GM23248 (cell line): ENCODE data around the gene SLC6A4.

Source experiments
- EZH2 ChIP-seq: fragments of 200-600 bp; sonication (generic); IDR thresholded peaks from 2 replicates; pipeline ENCODE4 v1.6.1; 2018; ENCODE audit warnings: antibody characterized with exemption, mild to moderate bottlenecking; ENCODE audit not compliant: insufficient read depth, poor library complexity, severe bottlenecking
- EZH2phosphoT487 ChIP-seq: fragments of 200-600 bp; sonication (generic); IDR thresholded peaks from 2 replicates; pipeline ENCODE4 v1.6.1; 2018; ENCODE audit warnings: antibody characterized with exemption, moderate library complexity, mild to moderate bottlenecking, low read depth; ENCODE audit not compliant: insufficient read depth

GRCh38 chr17:30151471-30151870, 84.0 kb downstream of the SLC6A4 start:
- TF ChIP-seq EZH2 (no peak), EZH2phosphoT487 (no peak)
